ENCODE results near the gene PAXX.

Gene PAXX

GRCh38 chr9:136982232-136983051, 9.8 kb upstream of the PAXX start, which contains the start of gene LCNL1:
TSS of gene LCNL1 (plus strand) at chr9:136982993. CDS start at chr9:136983587, 594 bp downstream.
- DNase-seq (ENCODE audit: low read depth, low spot score), result no peak

DNA sequence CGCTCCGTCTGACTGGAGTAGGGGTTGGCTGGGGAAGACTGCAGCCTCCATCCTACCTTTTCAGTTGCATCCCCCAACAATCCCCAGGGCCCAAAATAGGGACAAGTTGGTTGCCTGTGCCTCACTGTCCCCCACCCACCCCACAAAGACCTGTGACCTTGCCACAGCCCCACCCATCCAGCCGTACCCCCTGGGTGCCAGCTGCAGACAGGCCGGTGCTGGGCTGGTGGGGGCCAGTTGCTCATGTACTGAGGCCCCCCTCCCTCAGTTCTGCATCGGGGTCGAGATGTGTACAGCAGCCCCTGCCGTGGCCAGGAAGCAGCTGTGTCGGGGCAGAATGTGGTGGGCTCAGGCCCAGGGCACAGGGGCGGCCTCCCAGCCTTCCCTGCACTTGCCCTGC, 9.1 kb upstream of the PAXX start:
- DNase-seq (ENCODE audit: low read depth, low spot score), result no peak

DNA sequence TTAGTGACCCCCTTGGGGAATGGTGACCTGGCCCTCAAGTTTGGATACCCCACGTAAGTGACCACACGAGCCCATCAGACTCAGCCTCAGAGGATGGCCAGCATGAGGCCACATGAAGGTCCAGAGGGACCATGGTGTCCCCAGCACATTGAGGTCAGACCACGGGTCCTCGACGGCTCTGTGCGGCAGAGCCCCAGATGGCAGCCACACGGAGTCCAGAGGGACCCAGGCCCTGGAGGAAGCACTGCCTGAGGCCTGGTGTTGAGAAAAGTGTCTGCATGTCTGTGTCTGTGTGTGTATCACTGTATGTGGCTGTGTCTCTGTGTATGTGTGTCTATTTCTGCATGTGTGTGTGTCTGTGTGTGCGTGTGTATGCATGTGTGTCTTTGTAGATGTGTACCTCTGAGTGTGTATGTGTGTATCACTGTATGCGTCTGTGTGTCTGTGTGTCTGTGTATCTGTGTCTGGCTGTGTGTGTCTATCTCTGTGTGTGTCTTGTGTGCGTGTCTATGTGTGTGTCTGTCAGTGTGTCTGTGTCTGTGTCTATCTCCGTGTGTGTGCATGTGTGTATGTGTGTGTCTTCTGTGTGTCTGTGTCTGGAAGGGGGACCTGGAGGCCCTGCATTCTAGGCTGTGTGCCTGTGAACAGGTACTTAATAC, 8.4 kb upstream of the PAXX start:
- DNase-seq (ENCODE audit: low read depth, low spot score), result no peak

GRCh38 chr9:136984464-136985026, 7.7 kb upstream of the PAXX start:
- no peak for DNase-seq (ENCODE audit: low read depth, low spot score)

GRCh38 chr9:136985027-136985602, 7.1 kb upstream of the PAXX start:
- DNase-seq (ENCODE audit: low read depth, low spot score), result no peak

GRCh38 chr9:136985853-136986252, 6.4 kb upstream of the PAXX start:
- no peak for DNase-seq (ENCODE audit: low read depth, low spot score)

DNA sequence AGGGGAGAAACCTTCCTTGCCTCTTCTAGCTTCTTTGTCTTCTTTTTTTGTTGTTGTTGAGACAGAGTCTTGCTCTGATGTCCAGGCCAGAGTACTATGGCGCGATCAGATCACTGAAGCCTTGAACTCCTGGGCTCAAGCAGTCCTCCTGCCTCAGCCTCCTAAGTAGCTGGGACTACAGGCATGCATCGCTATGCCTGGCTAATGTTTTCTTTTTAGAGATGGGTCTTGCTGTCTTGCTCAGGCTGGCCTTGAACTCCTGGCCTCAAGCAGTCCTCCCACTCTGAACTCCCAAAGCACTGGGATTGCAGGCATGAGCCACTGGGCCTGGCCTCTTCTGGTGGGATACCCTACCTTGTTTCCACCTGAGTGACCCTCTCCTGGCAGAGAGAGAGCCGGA, 3.4 kb upstream of the PAXX start:
- no peak for DNase-seq (ENCODE audit: low read depth, low spot score)

DNA sequence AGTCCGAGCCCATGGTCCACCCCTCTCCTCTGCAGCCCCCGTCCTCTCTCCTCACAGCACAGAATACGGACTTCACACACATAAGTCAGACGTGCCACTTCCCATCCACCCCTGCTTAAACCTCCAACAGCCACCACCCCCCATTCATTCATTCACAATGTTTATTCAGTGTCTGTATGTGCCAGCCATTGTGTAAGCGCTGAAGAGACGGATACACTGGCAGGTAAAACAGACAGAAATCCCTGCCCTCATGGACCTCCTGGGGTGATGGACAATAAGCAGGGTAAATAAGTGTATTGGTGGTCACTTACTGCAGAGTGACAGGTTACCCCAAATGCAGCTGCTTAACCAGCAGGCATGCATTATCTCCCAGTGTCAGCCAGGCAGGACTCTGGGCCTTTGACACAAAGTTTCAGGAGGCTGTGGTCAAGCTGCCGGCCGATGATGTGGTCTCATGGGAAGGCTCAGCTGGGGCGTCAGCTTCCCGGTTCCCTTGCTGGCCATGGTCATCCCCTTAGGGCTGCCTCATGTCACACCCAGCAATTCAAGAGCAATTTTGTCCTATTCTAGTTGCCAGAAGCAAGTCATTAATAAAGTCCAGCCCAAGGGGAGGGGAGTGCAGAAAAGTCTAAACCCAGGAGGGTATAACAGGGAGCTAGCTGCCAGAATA, 1.8 kb upstream of the PAXX start:
- no peak for DNase-seq (ENCODE audit: low read depth, low spot score)

GRCh38 chr9:136992819-136993369, 672 bp downstream of the PAXX start:
- no peak for DNase-seq (ENCODE audit: low read depth, low spot score)

GRCh38 chr9:136994180-136994887, 2.1 kb downstream of the PAXX start:
- DNase-seq (ENCODE audit: low read depth, low spot score), result no peak

DNA sequence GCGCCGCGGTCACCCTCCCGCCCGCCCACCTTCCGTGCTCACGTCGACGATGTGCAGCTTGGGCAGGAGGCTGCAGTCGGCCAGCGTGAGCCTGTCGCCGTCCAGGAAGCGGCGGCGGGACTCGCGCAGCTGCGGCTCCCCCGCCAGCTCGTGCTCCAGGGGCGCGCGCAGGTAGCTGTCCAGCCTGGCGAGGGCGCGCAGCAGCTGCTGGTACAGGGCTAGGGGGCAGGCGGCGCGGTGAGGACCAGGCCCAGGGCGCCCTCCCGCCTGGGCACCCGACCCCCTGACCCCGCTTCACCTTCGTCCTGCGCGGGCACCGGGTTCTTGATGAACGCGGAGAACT, 2.6 kb downstream of the PAXX start:
- no peak for DNase-seq (ENCODE audit: low read depth, low spot score)

- no peak for DNase-seq (ENCODE audit: low read depth, low spot score)
These were observed 3.1 kb downstream of the PAXX start for GRCh38 chr9:136995362-136995761.

GRCh38 chr9:136995772-136996311, 3.6 kb downstream of the PAXX start:
- no peak for DNase-seq (ENCODE audit: low read depth, low spot score)

GRCh38 chr9:136996361-136997292, 4.4 kb downstream of the PAXX start, which contains the start of gene CLIC3:
TSS of gene CLIC3 (minus strand) at chr9:136996568. CDS start at chr9:136996543, 25 bp downstream.
- DNase-seq (ENCODE audit: low read depth, low spot score), result no peak

DNA sequence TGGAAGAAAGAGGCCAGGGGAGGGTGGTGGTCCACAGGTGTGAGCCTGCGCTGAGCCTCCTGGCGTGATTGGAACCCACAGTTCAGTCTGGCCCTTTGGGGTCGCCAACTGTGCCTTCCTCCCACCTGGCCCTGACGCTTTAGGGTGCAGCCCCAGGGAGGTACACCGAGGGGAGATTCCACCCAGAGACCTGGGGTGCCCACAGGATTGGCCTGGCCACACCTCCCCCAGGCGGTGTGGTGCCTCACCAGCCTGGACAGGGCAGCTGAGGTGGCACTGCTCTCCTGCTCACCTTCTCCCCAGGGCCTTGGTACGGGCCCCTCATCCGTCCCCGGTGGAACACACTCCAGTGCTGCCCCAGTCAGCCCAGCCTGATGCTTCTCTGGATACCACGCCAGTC, 5.1 kb downstream of the PAXX start:
- no peak for DNase-seq (ENCODE audit: low read depth, low spot score)

- DNase-seq (ENCODE audit: low read depth, low spot score), result no peak
These were observed 5.6 kb downstream of the PAXX start for GRCh38 chr9:136997830-136998234.

- no peak for DNase-seq (ENCODE audit: low read depth, low spot score)
These were observed 8.1 kb downstream of the PAXX start for GRCh38 chr9:137000177-137000930.

DNA sequence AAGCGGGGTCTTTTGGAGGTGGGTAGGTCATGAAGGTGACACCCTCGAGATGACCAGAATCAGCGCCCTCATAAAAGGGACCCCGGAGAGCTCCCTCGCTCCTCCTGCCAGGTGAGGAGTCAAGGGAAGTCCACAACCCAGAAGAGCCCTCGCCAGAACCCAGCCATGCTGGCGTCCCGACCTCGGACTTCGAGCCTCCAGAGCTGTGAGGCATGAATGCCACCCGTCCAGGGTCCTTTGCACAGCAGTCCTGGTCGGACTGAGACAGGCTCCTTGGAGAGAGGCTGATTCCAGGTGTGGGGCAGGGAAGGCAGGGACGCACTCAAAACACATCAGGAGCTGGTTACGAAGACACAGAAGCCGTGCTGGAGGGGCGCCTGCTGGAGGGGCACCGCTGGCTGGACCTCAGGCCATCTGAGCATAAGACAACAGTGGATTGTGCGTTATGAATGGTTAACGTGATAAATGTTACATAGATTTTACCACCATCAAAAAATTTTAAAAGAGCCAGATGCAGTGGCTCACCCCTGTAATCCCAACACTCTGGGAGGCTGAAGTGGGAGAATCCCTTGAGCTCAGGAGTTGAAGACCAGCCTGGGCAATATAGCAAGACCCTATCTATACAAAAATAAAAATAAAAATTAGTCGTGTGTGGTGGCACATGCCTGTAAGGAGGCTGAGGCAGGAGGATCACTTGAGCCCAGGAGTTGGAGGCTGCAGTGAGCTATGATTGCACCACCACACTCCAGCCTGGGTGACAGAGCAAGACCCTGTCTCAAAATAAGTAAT, 9.8 kb downstream of the PAXX start:
- no peak for DNase-seq (ENCODE audit: low read depth, low spot score)
